ENCODE measurements around the gene GCSH. TPM values are rescaled to one million over a fixed set of nuclear protein-coding genes. Genes with fewer than 3 reads are reported as not detected.

The GCSH gene
- total RNA-seq, 2 experiments from 2014 or later: 11.7 to 42.5 TPM

DNA sequence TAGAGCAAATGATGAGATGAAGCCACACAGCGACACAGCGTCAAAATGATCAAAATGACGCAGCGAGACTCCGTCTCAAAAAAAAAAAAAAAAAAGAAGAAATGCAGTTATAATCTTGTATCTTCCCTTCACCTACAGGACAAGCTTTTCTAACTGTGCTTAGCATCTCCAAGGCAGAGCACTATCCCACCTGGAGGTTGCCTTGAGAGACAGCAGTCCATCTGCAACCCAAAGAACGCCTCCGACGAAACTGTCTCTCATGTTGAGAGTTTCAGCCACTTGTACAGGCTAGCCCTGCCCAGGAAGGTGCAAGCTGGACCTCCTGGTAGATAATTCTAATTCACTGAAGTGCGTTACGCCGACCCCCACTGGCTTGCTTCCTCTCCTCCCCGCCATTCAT, 46.7 kb upstream of the GCSH start:
- Histone ChIP-seq H3K4me2 (ENCODE audit: low read length) (no peak overlapping the region), H3K27ac (ENCODE audit: low read depth, low read length, poor library complexity, severe bottlenecking) (no peak overlapping the region), H3K9me3 (ENCODE audit: low read length) (no peaks in the 10 kb centered on the region), H2AFZ (ENCODE audit: low read length) (no peak overlapping the region), H4K20me1 (ENCODE audit: insufficient read depth, low read length) (no peaks in the 10 kb centered on the region), H3K36me3 (ENCODE audit: insufficient read depth, low read length) (no peaks in the 10 kb centered on the region), H3K79me2 (ENCODE audit: insufficient read depth, low read depth, low read length) (no peaks in the 10 kb centered on the region), H3K4me3 (ENCODE audit: low read depth, low read length, poor library complexity, severe bottlenecking) (no peak overlapping the region), H3K4me1 (ENCODE audit: insufficient read depth, low read length, poor library complexity, severe bottlenecking) (no peaks in the 10 kb centered on the region), H3K9me2 (ENCODE audit: insufficient read depth, low read length) (no peaks in the 10 kb centered on the region)
- ChIA-PET CTCF (ENCODE audit: unreplicated experiment) (interaction anchor here (0.6 kb wide), 1 partner anchor 164 kb away, joined by 3 read pairs; no protein-coding TSS in a partner anchor), POLR2A (no interaction called here)
- TF ChIP-seq, protein P1, sequence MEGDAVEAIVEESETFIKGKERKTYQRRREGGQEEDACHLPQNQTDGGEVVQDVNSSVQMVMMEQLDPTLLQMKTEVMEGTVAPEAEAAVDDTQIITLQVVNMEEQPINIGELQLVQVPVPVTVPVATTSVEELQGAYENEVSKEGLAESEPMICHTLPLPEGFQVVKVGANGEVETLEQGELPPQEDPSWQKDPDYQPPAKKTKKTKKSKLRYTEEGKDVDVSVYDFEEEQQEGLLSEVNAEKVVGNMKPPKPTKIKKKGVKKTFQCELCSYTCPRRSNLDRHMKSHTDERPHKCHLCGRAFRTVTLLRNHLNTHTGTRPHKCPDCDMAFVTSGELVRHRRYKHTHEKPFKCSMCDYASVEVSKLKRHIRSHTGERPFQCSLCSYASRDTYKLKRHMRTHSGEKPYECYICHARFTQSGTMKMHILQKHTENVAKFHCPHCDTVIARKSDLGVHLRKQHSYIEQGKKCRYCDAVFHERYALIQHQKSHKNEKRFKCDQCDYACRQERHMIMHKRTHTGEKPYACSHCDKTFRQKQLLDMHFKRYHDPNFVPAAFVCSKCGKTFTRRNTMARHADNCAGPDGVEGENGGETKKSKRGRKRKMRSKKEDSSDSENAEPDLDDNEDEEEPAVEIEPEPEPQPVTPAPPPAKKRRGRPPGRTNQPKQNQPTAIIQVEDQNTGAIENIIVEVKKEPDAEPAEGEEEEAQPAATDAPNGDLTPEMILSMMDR (conservative IDR thresholded peaks at IDR 0.05; ENCODE audit: low read length): no peak
- no peak for TF ChIP-seq EZH2phosphoT487 (IDR thresholded peaks at IDR 0.05; ENCODE audit: borderline replicate concordance, low read depth, low read length)
- intact Hi-C loops (cut with micrococcal nuclease; ENCODE audit: unreplicated experiment): no loop called here
- BruUV-seq (replicated peaks): no TSS peak
- no peak for DNase-seq (ENCODE audit: low spot score)

DNA sequence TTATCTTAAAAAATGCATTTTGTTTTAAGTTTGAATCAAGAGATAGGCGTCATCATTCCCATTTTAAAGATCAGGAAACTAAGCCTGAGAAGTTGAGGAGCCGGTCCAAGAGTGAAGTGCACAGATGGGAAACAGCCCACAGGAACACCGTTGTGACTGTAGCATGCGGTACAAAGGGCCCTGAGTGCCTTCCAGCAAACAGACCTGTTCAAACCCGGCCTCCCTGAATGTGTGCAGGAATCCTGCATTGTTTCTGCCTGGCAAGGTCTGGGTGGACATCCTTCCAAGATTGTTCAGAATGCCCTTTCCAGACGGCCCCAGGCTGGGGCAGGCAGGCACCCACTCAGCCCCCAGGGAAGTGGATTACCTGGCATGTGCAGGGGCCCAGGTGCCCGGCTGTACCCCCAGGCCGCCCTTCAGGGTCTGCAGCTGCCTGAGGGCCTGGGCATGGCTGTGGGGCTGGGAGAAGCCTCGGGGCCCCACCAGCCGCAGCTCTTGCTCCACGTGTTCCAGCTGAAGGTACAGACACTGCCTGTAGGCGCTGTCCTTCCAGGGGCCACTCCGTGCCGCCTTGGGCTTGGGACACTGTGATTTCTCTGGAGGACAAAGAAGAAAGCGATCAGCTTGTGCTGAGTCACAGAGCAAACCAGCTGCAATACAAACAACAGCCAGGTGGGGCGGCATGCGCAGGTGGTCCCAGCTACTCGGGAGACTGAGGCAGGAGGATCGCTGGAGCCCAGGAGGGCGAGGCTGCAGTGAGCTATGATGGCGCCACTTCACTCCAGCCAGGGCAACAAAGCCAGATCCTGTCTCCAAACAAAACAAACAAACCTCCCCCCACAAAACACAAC, 45.0 kb upstream of the GCSH start:
- no peak overlapping the region for H3K4me3 ChIP-seq (ENCODE audit: low read depth, low read length, poor library complexity, severe bottlenecking)
- ChIA-PET POLR2A (interaction anchor here (0.6 to 0.8 kb wide), 2 partner anchors 11 to 958 kb away, joined by 3 to 5 read pairs; no protein-coding TSS in a partner anchor), CTCF (ENCODE audit: unreplicated experiment) (no interaction called here)
- H2AFZ ChIP-seq (ENCODE audit: low read length): peak overlapping the region; percentile 27
- no peaks in the 10 kb centered on the region for H3K9me2 ChIP-seq (ENCODE audit: insufficient read depth, low read length)
- no TSS peak for BruUV-seq (replicated peaks)
- no peaks in the 10 kb centered on the region for H3K9me3 ChIP-seq (ENCODE audit: low read length)
- H3K36me3 ChIP-seq (ENCODE audit: insufficient read depth, low read length): no peaks in the 10 kb centered on the region
- intact Hi-C loops (cut with micrococcal nuclease; ENCODE audit: unreplicated experiment): no loop called here
- DNase-seq (ENCODE audit: low spot score): peak; percentile 18
- TF ChIP-seq, protein P1 (conservative IDR thresholded peaks at IDR 0.05; ENCODE audit: low read length): peak; percentile 68
- TF ChIP-seq EZH2phosphoT487 (IDR thresholded peaks at IDR 0.05; ENCODE audit: borderline replicate concordance, low read depth, low read length): no peak
- H3K4me2 ChIP-seq (ENCODE audit: low read length): no peak overlapping the region
- no peaks in the 10 kb centered on the region for H4K20me1 ChIP-seq (ENCODE audit: insufficient read depth, low read length)
- H3K27ac ChIP-seq (ENCODE audit: low read depth, low read length, poor library complexity, severe bottlenecking): no peak overlapping the region
- no peaks in the 10 kb centered on the region for H3K79me2 ChIP-seq (ENCODE audit: insufficient read depth, low read depth, low read length)
- H3K4me1 ChIP-seq (ENCODE audit: insufficient read depth, low read length, poor library complexity, severe bottlenecking): no peaks in the 10 kb centered on the region
